ENCODE measurements around the gene BRWD1. TPM values are rescaled to one million over a fixed set of nuclear protein-coding genes. Genes with fewer than 3 reads are reported as not detected.
A peak's percentile ranks its signal among the peaks of the same experiment; 100 is the strongest.

Gene BRWD1
- total and polyA plus RNA-seq, 2 of the 13 experiments (the other 11 are each of a cell fraction or from before 2014, with no cell fraction given): 13.9 to 28.0 TPM

GRCh38 chr21:39332175-39332574 is 18.7 kb upstream of the BRWD1 start:
- BruUV-seq (replicated peaks): no TSS peak
- peaks cover 11% of the 10 kb centered on the region for H3K4me1 ChIP-seq (ENCODE audit: insufficient read depth, low read length)
- H3K36me3 ChIP-seq (replicated peaks in 1 of 2; ENCODE audit: control insufficient read depth in 1 of 2, insufficient read depth in 2 of 2, low read length in 2 of 2): no peaks in the 10 kb centered on the region
- H3K9ac ChIP-seq (ENCODE audit: insufficient read depth, low read depth, low read length): no peak overlapping the region
- intact Hi-C loops (cut with micrococcal nuclease; ENCODE audit: unreplicated experiment): no loop called here
- H2AFZ ChIP-seq (ENCODE audit: low read length): no peak overlapping the region
- ATAC-seq (peak; percentile 23; the same call in 2 of the 3 replicates), FAIRE-seq (no peak), DNase-seq (ENCODE audit: low spot score) (no peak)
- H3K4me3 ChIP-seq (replicated peaks in 1 of 3; ENCODE audit: insufficient read depth in 1 of 3, low read depth in 2 of 3, low read length in 3 of 3): no peak overlapping the region
- in situ Hi-C loops (cut with HindIII; ENCODE audit: extremely low pct_ligation_motif_present, low pct_unique_long_range_greater_than_20kb): no loop called here
- ChIA-PET POLR2A (interaction anchor here (1.1 kb wide), 1 partner anchor 20 kb away, joined by 3 read pairs; no protein-coding TSS in a partner anchor), CTCF (ENCODE audit: low intra/inter-chr PET ratio, low total read pairs) (no interaction called here)
- H3K9me3 ChIP-seq (ENCODE audit: low read length): no peaks in the 10 kb centered on the region
- no peaks in the 10 kb centered on the region for H4K20me1 ChIP-seq (ENCODE audit: insufficient read depth, low read length)
- H3K27me3 ChIP-seq (ENCODE audit: control insufficient read depth in 1 of 2, insufficient read depth in 2 of 2, low read length in 2 of 2): no peaks in the 10 kb centered on the region
- H3K27ac ChIP-seq (ENCODE audit: extremely low read length, insufficient read depth, low read length): no peak overlapping the region
- no peak for TF ChIP-seq MAX (IDR thresholded peaks at IDR 0.05)
- no peak for TF ChIP-seq NR2F6 (IDR thresholded peaks at IDR 0.05)
- TF ChIP-seq NR2F6 (CRISPR knock-in tag; IDR thresholded peaks at IDR 0.05): 0 out of 2 replicates have a peak, but pooled peaks have one; percentile 13
- TF ChIP-seq ELF3 (CRISPR knock-in tag; IDR thresholded peaks at IDR 0.05): no peak
- no peak for TF ChIP-seq NCOA5 (CRISPR knock-in tag; IDR thresholded peaks at IDR 0.05)
- TF ChIP-seq FOSL1 (CRISPR knock-in tag; IDR thresholded peaks at IDR 0.05; ENCODE audit: borderline replicate concordance): no peak
- no peak for TF ChIP-seq ZNF782 (CRISPR knock-in tag; IDR thresholded peaks at IDR 0.05; ENCODE audit: borderline replicate concordance)
- peak; percentile 77 for TF ChIP-seq RARA (CRISPR knock-in tag; IDR thresholded peaks at IDR 0.05)
- TF ChIP-seq RXRB (CRISPR knock-in tag; IDR thresholded peaks at IDR 0.05; ENCODE audit: borderline replicate concordance): 0 out of 2 replicates have a peak, but pooled peaks have one; percentile 9
- TF ChIP-seq RCOR2 (CRISPR knock-in tag; IDR thresholded peaks at IDR 0.05): no peak
- TF ChIP-seq CERS6 (CRISPR knock-in tag; IDR thresholded peaks at IDR 0.05): no peak
- no peak for TF ChIP-seq MIER2 (CRISPR knock-in tag; IDR thresholded peaks at IDR 0.05)
- no peaks in the 10 kb centered on the region for H3K79me2 ChIP-seq (ENCODE audit: insufficient read depth, low read length)
- 26% methylated on average over 8 of the region's 8 CpGs for WGBS (ENCODE audit: low lambda C conversion rate)
- peak overlapping the region; percentile 36; the same call in 1 of the 2 replicates for H3K4me2 ChIP-seq (ENCODE audit: low read depth, low read length)
